GM18519 (cell line): Measurements from ENCODE around the gene PTPN23.

Source experiments
- ATAC-seq: cut with Tn5 transposase; IDR thresholded peaks from one replicate; pipeline ENCODE4 v1.9.1; 2021; ENCODE audit warnings: mild to moderate bottlenecking, moderate library complexity; ENCODE audit not compliant: unreplicated experiment, low FRiP score

The PTPN23 gene

GRCh38 chr3:47418167-47419082, 37.6 kb downstream of the PTPN23 start:
- ATAC-seq, result no peak

GRCh38 chr3:47419083-47420043, 38.5 kb downstream of the PTPN23 start:
- no peak for ATAC-seq

GRCh38 chr3:47420044-47420430, 39.2 kb downstream of the PTPN23 start:
- ATAC-seq, result no peak

DNA sequence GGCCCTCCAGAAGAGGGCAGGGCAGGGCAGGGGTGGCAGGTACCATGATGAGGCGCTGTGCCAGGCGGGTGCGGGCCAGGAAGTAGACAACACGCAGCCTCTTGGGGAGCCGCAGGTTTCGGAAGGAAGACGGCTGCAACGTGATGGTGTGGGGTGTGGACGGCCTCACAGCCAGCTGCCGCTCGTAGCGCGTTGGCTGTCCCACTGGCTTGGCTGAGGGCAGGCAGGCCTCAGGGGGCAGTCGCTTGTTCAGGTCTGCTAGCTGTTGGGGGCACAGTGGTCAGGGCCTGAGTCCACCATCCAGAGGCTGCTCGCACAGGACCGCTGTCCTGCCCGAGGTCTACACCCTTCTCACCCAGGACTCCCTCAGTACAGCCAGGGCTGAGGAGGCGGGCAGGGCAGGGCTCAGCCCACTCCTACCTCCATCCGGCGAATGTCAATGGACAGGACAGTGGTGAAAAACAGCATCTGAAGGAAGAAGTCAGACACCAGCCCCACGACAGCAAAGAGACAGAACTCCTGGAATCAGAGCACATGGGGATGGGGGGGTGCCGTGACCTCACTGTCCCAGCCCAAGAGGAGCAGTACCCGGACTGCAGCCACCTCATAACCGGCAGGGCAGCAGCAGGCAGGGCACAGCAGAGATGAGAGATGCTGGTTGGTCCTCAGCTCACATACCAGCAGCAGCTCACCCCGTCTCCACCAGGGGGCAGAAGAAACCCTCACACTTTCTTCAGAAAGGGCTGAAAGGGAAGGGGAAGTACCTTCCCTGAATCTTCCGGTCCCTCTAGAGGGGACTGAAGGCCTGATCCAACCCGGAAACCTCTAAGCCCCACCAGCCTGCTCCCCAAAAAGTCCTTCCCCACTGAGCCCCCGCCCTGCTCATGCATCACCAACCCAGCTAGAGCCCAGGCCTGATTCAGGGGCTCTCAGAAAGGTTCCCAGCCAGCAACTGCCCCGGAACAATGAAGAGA, 40.0 kb downstream of the PTPN23 start:
- no peak for ATAC-seq

DNA sequence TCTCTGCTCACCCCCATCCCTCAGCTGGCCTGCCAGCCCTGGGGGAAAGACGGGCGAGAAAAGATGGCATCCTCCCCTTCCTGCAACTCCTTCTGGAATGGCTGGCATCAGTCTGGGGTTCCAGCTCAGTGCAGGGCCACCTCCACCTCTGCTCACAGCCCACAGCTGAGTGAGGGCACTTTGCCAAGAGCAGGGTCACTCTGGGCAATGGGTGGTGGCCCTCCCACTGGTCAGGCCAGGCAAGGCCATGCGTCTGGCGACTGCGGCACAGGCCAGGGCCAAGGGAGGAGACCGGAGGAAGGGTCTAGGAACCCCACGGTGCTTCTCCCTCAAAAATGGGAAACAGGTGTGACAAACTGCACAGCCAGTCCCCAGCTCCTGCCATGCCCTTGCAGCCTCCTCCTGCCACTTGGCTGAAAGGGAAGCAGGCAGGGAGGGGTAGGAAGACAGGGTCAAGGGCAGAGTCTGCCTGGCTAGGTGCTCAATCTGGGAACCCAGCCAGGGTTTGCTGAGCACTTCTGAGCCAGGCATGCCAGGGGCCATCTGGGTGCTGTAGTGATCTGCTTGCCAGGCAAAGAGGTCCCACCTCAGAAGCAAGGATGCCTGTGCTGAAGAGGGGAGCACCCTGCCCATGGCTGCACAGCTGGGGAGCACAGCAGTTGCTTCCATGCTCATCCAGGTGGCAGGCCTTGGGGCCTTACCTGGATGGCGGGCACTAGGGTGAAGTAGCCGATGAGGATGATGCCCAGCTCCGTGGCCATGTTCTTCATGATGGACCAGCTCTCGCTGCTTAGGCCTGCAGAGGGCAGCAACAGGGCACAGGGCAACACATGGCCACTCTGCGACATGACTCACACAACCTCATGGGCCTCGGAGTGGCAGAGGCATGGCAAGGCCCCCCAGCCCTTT, 41.2 kb downstream of the PTPN23 start:
- ATAC-seq, result no peak

DNA sequence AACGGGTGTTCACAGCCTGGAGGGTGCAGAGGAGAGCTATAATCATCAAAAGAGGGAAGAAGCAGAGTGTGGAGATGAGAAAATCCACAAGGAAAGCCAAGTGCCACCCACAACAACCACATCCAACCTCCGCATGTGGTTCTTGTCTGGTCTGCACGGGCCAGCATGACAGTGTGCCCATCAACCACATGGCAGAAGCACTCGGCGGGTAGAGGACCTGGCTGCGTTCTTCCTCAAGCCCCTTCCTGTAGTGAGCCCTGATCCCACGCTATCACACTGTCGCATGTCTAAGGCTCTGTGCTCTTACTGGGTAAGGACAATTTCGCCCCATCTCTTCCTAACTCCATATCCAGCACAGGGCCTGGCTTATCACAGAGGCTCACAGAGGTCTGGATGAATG, 41.9 kb downstream of the PTPN23 start:
- no peak for ATAC-seq

- no peak for ATAC-seq
Measured at GRCh38 chr3:47423548-47424145, 42.8 kb downstream of the PTPN23 start.

DNA sequence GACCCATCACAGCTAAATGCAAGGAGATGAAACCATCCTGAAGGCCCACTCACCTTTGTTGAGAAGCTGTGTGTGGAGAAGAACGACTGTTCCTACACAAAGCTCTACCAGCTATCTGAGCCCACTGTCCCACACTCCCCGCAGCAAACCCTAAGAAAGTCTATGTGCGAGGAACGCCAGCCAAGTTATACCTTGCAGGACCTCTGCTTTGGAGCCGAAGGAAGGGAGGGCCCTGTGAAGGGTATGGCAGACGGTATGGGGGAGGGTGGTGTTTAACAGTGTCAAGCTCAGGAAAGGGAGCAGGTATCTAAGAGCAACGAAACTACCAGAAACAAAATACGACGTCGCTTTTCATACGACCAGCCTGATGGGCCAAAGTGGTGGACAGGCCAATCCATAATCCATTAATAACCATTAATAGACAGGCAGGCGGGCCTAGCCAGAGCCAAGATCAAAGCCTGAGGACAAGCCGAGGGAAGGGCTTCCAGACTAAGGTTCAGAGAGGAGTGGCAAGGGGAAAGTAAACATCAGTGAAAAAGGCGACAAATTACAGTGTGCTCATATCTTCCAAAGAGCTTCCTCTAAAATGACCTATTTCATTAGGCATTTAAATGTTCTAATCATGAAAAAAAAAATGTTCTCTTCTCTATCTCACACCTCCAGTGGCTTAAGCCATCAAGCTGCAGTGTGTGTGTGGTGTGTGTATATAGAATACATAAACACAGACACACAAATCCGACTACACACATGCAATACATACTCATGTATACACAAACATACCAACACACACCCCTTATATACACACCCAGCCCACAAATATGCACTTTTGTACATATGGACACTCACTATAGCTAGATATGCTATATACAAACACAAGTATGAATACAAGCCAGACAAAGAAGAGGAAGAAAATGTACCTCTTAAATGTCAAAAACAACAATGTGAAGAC, 43.9 kb downstream of the PTPN23 start:
- ATAC-seq, result no peak

DNA sequence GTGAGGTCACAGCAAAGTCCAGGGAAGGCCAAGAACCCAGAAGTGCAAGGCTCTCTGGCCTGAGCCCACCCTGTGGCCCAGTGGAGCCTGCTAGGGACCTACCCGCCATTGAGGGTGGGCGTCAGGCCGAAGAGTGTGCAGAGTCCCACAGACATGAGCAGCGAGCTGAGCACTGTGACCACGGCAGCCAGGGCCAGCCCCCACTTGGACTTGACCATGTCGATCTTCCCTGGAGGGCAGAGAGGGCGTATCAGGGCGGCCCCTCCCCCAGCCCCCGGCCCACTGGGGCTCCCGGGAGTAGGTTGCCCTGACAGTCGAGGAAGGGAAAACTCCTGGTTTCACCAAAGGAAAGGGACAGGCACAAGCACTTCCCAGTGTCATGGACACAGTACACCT, 44.6 kb downstream of the PTPN23 start:
- ATAC-seq, result no peak

GRCh38 chr3:47425959-47426358, 45.1 kb downstream of the PTPN23 start:
- ATAC-seq, result no peak

DNA sequence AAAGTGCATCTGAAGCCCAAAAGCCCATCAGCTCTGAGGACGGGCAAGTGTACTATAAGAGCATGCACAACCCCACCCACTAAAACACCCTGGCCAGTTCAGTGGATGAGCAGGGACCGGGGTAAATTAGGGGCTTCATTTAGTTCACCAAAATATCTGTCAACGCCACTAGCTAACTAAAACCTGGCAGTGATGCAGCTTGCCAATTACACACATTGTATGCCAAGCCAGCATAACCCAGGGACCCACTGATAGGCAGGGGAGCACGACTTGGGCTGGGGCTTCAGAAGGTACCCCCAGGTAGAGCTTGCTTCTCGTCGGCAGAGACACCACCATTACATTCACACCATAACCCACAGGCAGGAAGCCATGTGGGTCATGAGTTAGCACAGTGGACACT, 47.0 kb downstream of the PTPN23 start:
- ATAC-seq, result no peak

- no peak for ATAC-seq
Measured at GRCh38 chr3:47428662-47429061, 47.8 kb downstream of the PTPN23 start.

- ATAC-seq, result no peak
Measured at GRCh38 chr3:47429476-47430270, 48.9 kb downstream of the PTPN23 start.

DNA sequence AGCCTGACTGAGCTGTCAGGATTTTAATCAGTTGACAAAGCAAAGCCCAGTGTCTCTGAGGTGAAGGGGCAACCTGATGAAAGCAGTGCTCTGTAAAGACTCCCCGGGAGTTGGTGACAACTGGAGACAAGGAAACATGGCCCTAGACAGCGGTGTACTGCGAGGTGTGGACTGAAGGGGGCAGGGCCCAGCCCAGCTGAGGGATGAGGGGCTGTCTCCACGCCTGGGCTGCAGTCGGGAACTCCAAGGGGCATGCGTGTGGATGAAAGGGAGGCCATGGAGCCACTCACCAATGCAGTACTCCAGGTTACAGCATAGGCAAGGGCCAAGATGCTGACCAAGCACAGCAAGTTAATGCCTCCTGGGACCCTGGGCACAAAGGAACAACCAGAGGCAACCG, 49.8 kb downstream of the PTPN23 start:
- no peak for ATAC-seq

- no peak for ATAC-seq
Measured at GRCh38 chr3:47431225-47431624, 50.4 kb downstream of the PTPN23 start.

- ATAC-seq, result no peak
Measured at GRCh38 chr3:47432673-47433072, 51.9 kb downstream of the PTPN23 start.

- no peak for ATAC-seq
Measured at GRCh38 chr3:47433796-47434195, 53.0 kb downstream of the PTPN23 start.
